Activated T-cell treated with anti-CD3 and anti-CD28 coated beads, Interleukin-2, amount 50 U/mL, for 72 hours (primary cell): ENCODE measurements around the gene MSH2. TPM values are rescaled to one million over a fixed set of nuclear protein-coding genes. Genes with fewer than 3 reads are reported as not detected.

Source experiments
- ATAC-seq, 2 donors: fragments of 150-1000 bp; cut with Tn5 transposase; replicated peaks in 1 of 2; 2 replicates each; pipeline ENCODE4 v1.10.0; 2021; ENCODE audit warnings: moderate library complexity in 2 of 2, mild to moderate bottlenecking in 1 of 2
- DNase-seq, 2 donors: peaks; one replicate each; pipeline ENCODE4 v3.0.0; 2021 to 2022; ENCODE audit warnings: mixed read lengths in 1 of 2
- H3K27ac Mint-ChIP-seq: one replicate; pipeline ENCODE4 v1.8.0; 2022; ENCODE audit warnings: mild to moderate bottlenecking, moderate library complexity, mixed read lengths
- H3K27me3 Mint-ChIP-seq: one replicate; pipeline ENCODE4 v1.8.0; 2022; ENCODE audit warnings: low read depth, mixed read lengths
- H3K36me3 Mint-ChIP-seq, 2 donors: one replicate each; pipeline ENCODE4 v1.8.0; 2022; ENCODE audit warnings: mixed read lengths in 2 of 2, mild to moderate bottlenecking in 1 of 2; ENCODE audit not compliant: insufficient read depth in 2 of 2
- H3K4me1 Mint-ChIP-seq: one replicate; pipeline ENCODE4 v1.8.0; 2022; ENCODE audit warnings: low read depth, mixed read lengths
- H3K4me3 Mint-ChIP-seq, 2 donors: one replicate each; pipeline ENCODE4 v1.8.0; 2022; ENCODE audit warnings: mild to moderate bottlenecking in 2 of 2, mixed read lengths in 2 of 2, moderate library complexity in 2 of 2
- H3K9me3 Mint-ChIP-seq, 2 donors: one replicate each; pipeline ENCODE4 v1.8.0; 2022; ENCODE audit warnings: mixed read lengths in 2 of 2
- total RNA-seq, 2 donors: library from RNA; stranded (reverse); gene quantifications; one replicate each; pipeline ENCODE4 v1.2.3, GENCODE V29; 2022

MSH2 gene
- total RNA-seq, 2 donors from 2014 or later = 41.9 to 48.7 TPM

- Mint-ChIP-seq H3K27me3 (no peaks in the 10 kb centered on the region), H3K27ac (no peak overlapping the region)
- no peak for ATAC-seq
Observed at GRCh38 chr2:47459021-47459420, 56.1 kb downstream of the MSH2 start.

GRCh38 chr2:47460766-47461165 lies 57.8 kb downstream of the MSH2 start:
- no peaks in the 10 kb centered on the region for H3K27me3 Mint-ChIP-seq
- H3K4me3 Mint-ChIP-seq = no peak overlapping the region
- no peak for DNase-seq
- ATAC-seq = no peak
- no peaks in the 10 kb centered on the region for H3K9me3 Mint-ChIP-seq
- H3K36me3 Mint-ChIP-seq = peaks cover 2 to 20% of the 10 kb centered on the region in 2 donors
- H3K4me1 Mint-ChIP-seq = peaks cover 6% of the 10 kb centered on the region
- H3K27ac Mint-ChIP-seq = no peak overlapping the region

More at GRCh38 chr2:47459021-47459420, 56.1 kb downstream of the MSH2 start:
- Mint-ChIP-seq H3K9me3 (no peaks in the 10 kb centered on the region), H3K4me1 (peaks cover 6% of the 10 kb centered on the region), H3K4me3 (no peak overlapping the region), H3K36me3 (peaks cover 4 to 23% of the 10 kb centered on the region in 2 donors)
- DNase-seq = no peak

- H3K9me3 Mint-ChIP-seq = no peaks in the 10 kb centered on the region
- H3K4me1 Mint-ChIP-seq = no peaks in the 10 kb centered on the region
- no peak overlapping the region for H3K27ac Mint-ChIP-seq
- H3K4me3 Mint-ChIP-seq = no peak overlapping the region
- ATAC-seq (no peak), DNase-seq (no peak)
- no peaks in the 10 kb centered on the region for H3K27me3 Mint-ChIP-seq
- peaks cover 6 to 17% of the 10 kb centered on the region in 2 donors for H3K36me3 Mint-ChIP-seq
Observed at GRCh38 chr2:47471429-47472116, 68.6 kb downstream of the MSH2 start.

GRCh38 chr2:47479863-47480262 lies 76.9 kb downstream of the MSH2 start:
- ATAC-seq (no peak), DNase-seq (no peak)
- no peak overlapping the region for H3K4me3 Mint-ChIP-seq
- H3K9me3 Mint-ChIP-seq = no peaks in the 10 kb centered on the region
- H3K27me3 Mint-ChIP-seq = no peaks in the 10 kb centered on the region
- no peak overlapping the region for H3K27ac Mint-ChIP-seq
- H3K4me1 Mint-ChIP-seq = no peaks in the 10 kb centered on the region
- peaks cover 1 to 16% of the 10 kb centered on the region in 2 donors for H3K36me3 Mint-ChIP-seq

GRCh38 chr2:47483191-47483590 lies 80.2 kb downstream of the MSH2 start:
- Mint-ChIP-seq H3K4me3 (no peak overlapping the region), H3K9me3 (no peaks in the 10 kb centered on the region), H3K27me3 (no peaks in the 10 kb centered on the region), H3K36me3 (peaks cover 1 to 15% of the 10 kb centered on the region in 2 donors), H3K27ac (no peak overlapping the region), H3K4me1 (peaks cover 10% of the 10 kb centered on the region)
- DNase-seq (no peak), ATAC-seq (no peak)

GRCh38 chr2:47484396-47484795 lies 81.4 kb downstream of the MSH2 start:
- Mint-ChIP-seq H3K27me3 (no peaks in the 10 kb centered on the region), H3K4me3 (no peak overlapping the region), H3K9me3 (no peaks in the 10 kb centered on the region), H3K4me1 (peaks cover 10% of the 10 kb centered on the region), H3K27ac (no peak overlapping the region), H3K36me3 (peaks cover 1 to 13% of the 10 kb centered on the region in 2 donors)
- DNase-seq (no peak), ATAC-seq (no peak)

GRCh38 chr2:47485177-47485576 lies 82.2 kb downstream of the MSH2 start:
- Mint-ChIP-seq H3K9me3 (no peaks in the 10 kb centered on the region), H3K36me3 (peaks cover 1 to 13% of the 10 kb centered on the region in 2 donors)
- no peak for ATAC-seq

GRCh38 chr2:47485751-47486300 lies 82.9 kb downstream of the MSH2 start:
- DNase-seq (no peak), ATAC-seq (no peak)
- H3K4me1 Mint-ChIP-seq = peaks cover 10% of the 10 kb centered on the region
- H3K9me3 Mint-ChIP-seq = no peaks in the 10 kb centered on the region
- no peaks in the 10 kb centered on the region for H3K27me3 Mint-ChIP-seq
- no peak overlapping the region for H3K27ac Mint-ChIP-seq
- H3K4me3 Mint-ChIP-seq = no peak overlapping the region
- peaks cover 2 to 12% of the 10 kb centered on the region in 2 donors for H3K36me3 Mint-ChIP-seq

More at GRCh38 chr2:47485177-47485576, 82.2 kb downstream of the MSH2 start:
- Mint-ChIP-seq H3K27ac (no peak overlapping the region), H3K4me3 (no peak overlapping the region), H3K4me1 (peaks cover 10% of the 10 kb centered on the region), H3K27me3 (no peaks in the 10 kb centered on the region)
- no peak for DNase-seq

- ATAC-seq (peak; percentile 63 to 68), DNase-seq (no peak)
- H3K36me3 Mint-ChIP-seq = peaks cover 1 to 6% of the 10 kb centered on the region in 2 donors
- H3K4me3 Mint-ChIP-seq = peak overlapping the region in 1 of 2 donors; percentile 42
- peaks cover 10% of the 10 kb centered on the region for H3K4me1 Mint-ChIP-seq
- peak overlapping the region; percentile 88 for H3K27ac Mint-ChIP-seq
- H3K27me3 Mint-ChIP-seq = no peaks in the 10 kb centered on the region
- no peaks in the 10 kb centered on the region for H3K9me3 Mint-ChIP-seq
Observed at GRCh38 chr2:47486841-47487497, 84.0 kb downstream of the MSH2 start.

- Mint-ChIP-seq H3K9me3 (no peaks in the 10 kb centered on the region), H3K4me3 (no peak overlapping the region), H3K4me1 (peaks cover 10% of the 10 kb centered on the region), H3K27me3 (no peaks in the 10 kb centered on the region), H3K27ac (no peak overlapping the region), H3K36me3 (peaks cover 1 to 6% of the 10 kb centered on the region in 2 donors)
- DNase-seq (no peak), ATAC-seq (peak in 1 of 2 donors; percentile 11)
Observed at GRCh38 chr2:47487498-47487875, 84.5 kb downstream of the MSH2 start.

- no peaks in the 10 kb centered on the region for H3K27me3 Mint-ChIP-seq
- H3K9me3 Mint-ChIP-seq = no peaks in the 10 kb centered on the region
- no peak for DNase-seq
- H3K36me3 Mint-ChIP-seq = peaks cover 1 to 2% of the 10 kb centered on the region in 2 donors
- H3K4me3 Mint-ChIP-seq = no peak overlapping the region
- no peak overlapping the region for H3K27ac Mint-ChIP-seq
- H3K4me1 Mint-ChIP-seq = peaks cover 10% of the 10 kb centered on the region
- ATAC-seq = no peak
Observed at GRCh38 chr2:47488870-47489584, 86.1 kb downstream of the MSH2 start.

GRCh38 chr2:47490406-47490805 lies 87.5 kb downstream of the MSH2 start:
- H3K27ac Mint-ChIP-seq = no peak overlapping the region
- H3K4me1 Mint-ChIP-seq = peaks cover 10% of the 10 kb centered on the region
- H3K4me3 Mint-ChIP-seq = no peak overlapping the region
- H3K36me3 Mint-ChIP-seq = peaks cover 0 to 1% of the 10 kb centered on the region in 2 donors
- no peak for DNase-seq
- peaks cover 0 to 1% of the 10 kb centered on the region in 2 donors for H3K9me3 Mint-ChIP-seq
- H3K27me3 Mint-ChIP-seq = no peaks in the 10 kb centered on the region
- ATAC-seq = no peak
